CD4-positive, alpha-beta T cell treated with Interleukin-4 for 4 hours (primary cell): ENCODE data around the gene HIVEP2.

Source experiments
- DNase-seq: peaks from one replicate; pipeline ENCODE4 v3.0.0-alpha.2; 2020

HIVEP2 gene

GRCh38 chr6:142887517-142887916 lies 57.5 kb downstream of the HIVEP2 start:
- no peak for DNase-seq

GRCh38 chr6:142886431-142887170 lies 58.4 kb downstream of the HIVEP2 start:
- DNase-seq, result peak; percentile 72

- peak; percentile 87 for DNase-seq
These were observed 59.7 kb downstream of the HIVEP2 start for GRCh38 chr6:142885182-142885867.

GRCh38 chr6:142884214-142885035 lies 60.6 kb downstream of the HIVEP2 start:
- no peak for DNase-seq

- DNase-seq, result no peak
These were observed 62.0 kb downstream of the HIVEP2 start for GRCh38 chr6:142883011-142883410.

- no peak for DNase-seq
These were observed 63.2 kb downstream of the HIVEP2 start for GRCh38 chr6:142881761-142882160.

- no peak for DNase-seq
These were observed 63.7 kb downstream of the HIVEP2 start for GRCh38 chr6:142881290-142881689.

- DNase-seq, result no peak
These were observed 64.8 kb downstream of the HIVEP2 start for GRCh38 chr6:142880201-142880600.

GRCh38 chr6:142879527-142879926 lies 65.4 kb downstream of the HIVEP2 start:
- no peak for DNase-seq

- DNase-seq, result no peak
These were observed 65.9 kb downstream of the HIVEP2 start for GRCh38 chr6:142879076-142879475.

GRCh38 chr6:142878407-142878806 lies 66.6 kb downstream of the HIVEP2 start:
- no peak for DNase-seq

GRCh38 chr6:142874676-142875075 lies 70.3 kb downstream of the HIVEP2 start:
- DNase-seq, result no peak

GRCh38 chr6:142872376-142872775 lies 72.6 kb downstream of the HIVEP2 start:
- no peak for DNase-seq

- DNase-seq, result peak; percentile 92
These were observed 73.1 kb downstream of the HIVEP2 start for GRCh38 chr6:142871910-142872331.

- DNase-seq, result no peak
These were observed 74.1 kb downstream of the HIVEP2 start for GRCh38 chr6:142870787-142871415.

- no peak for DNase-seq
These were observed 76.1 kb downstream of the HIVEP2 start for GRCh38 chr6:142868917-142869316.

GRCh38 chr6:142867988-142868812 lies 76.8 kb downstream of the HIVEP2 start:
- DNase-seq, result no peak

GRCh38 chr6:142867355-142867801 lies 77.6 kb downstream of the HIVEP2 start:
- DNase-seq, result no peak

- DNase-seq, result no peak
These were observed 81.0 kb downstream of the HIVEP2 start for GRCh38 chr6:142863981-142864380.

GRCh38 chr6:142861711-142862110 lies 83.3 kb downstream of the HIVEP2 start:
- DNase-seq, result no peak

GRCh38 chr6:142860498-142860897 lies 84.5 kb downstream of the HIVEP2 start:
- no peak for DNase-seq
